GM06990 (cell line): ENCODE measurements around the gene DENND10.

ENCODE experiments used
- DNase-seq: peaks from one replicate; pipeline ENCODE4 v3.0.0-alpha.2; 2011; ENCODE audit not compliant: insufficient read length; ENCODE audit errors: extremely low read depth
- H3K27me3 ChIP-seq: replicated peaks from 2 replicates; pipeline ENCODE4 v1.6.0; 2011; ENCODE audit warnings: low read length; ENCODE audit not compliant: control insufficient read depth, insufficient read depth
- H3K36me3 ChIP-seq: 2 replicates; pipeline ENCODE4 v1.5.1; 2011; ENCODE audit warnings: low read length; ENCODE audit not compliant: control insufficient read depth, insufficient read depth
- H3K4me3 ChIP-seq: replicated peaks from 2 replicates; pipeline ENCODE4 v1.5.1; 2011; ENCODE audit warnings: low read depth, mild to moderate bottlenecking, control low read depth, low read length
- CTCF ChIP-seq: IDR thresholded peaks from 2 replicates; pipeline ENCODE4 v1.5.1; 2011; ENCODE audit warnings: low read length, control low read depth, mild to moderate bottlenecking, inconsistent platforms; ENCODE audit not compliant: insufficient read depth, poor library complexity, severe bottlenecking

Gene DENND10

GRCh38 chr10:119061352-119061751 is 42.6 kb upstream of the DENND10 start:
- Histone ChIP-seq H3K36me3 (peaks cover 31% of the 10 kb centered on the region), H3K4me3 (no peak overlapping the region)

GRCh38 chr10:119061926-119062325 is 42.0 kb upstream of the DENND10 start:
- H3K27me3 ChIP-seq, result no peaks in the 10 kb centered on the region

More at GRCh38 chr10:119061352-119061751, 42.6 kb upstream of the DENND10 start:
- DNase-seq, result no peak
- no peaks in the 10 kb centered on the region for H3K27me3 ChIP-seq
- no peak for TF ChIP-seq CTCF

GRCh38 chr10:119070395-119071165 is 33.3 kb upstream of the DENND10 start:
- no peak for DNase-seq
- TF ChIP-seq CTCF, result no peak

More at GRCh38 chr10:119061926-119062325, 42.0 kb upstream of the DENND10 start:
- Histone ChIP-seq H3K36me3 (peaks cover 32% of the 10 kb centered on the region), H3K4me3 (no peak overlapping the region)
- TF ChIP-seq CTCF, result no peak
- no peak for DNase-seq

GRCh38 chr10:119073584-119073983 is 30.3 kb upstream of the DENND10 start:
- Histone ChIP-seq H3K27me3 (no peaks in the 10 kb centered on the region), H3K36me3 (peaks cover 8% of the 10 kb centered on the region), H3K4me3 (no peak overlapping the region)
- no peak for DNase-seq
- no peak for TF ChIP-seq CTCF

More at GRCh38 chr10:119070395-119071165, 33.3 kb upstream of the DENND10 start:
- Histone ChIP-seq H3K36me3 (peaks cover 14% of the 10 kb centered on the region), H3K4me3 (no peak overlapping the region), H3K27me3 (no peaks in the 10 kb centered on the region)

GRCh38 chr10:119078422-119079179 is 25.3 kb upstream of the DENND10 start:
- H3K4me3 ChIP-seq, result peak overlapping the region; percentile 98
- no peak for DNase-seq
- TF ChIP-seq CTCF, result no peak
- no peaks in the 10 kb centered on the region for H3K36me3 ChIP-seq
- H3K27me3 ChIP-seq, result no peaks in the 10 kb centered on the region
